ENCODE data around the gene YWHAE. TPM values are rescaled to one million over a fixed set of nuclear protein-coding genes. Genes with fewer than 3 reads are reported as not detected.

Gene YWHAE
- total RNA-seq, 2 donors from 2014 or later = 643 to 716 TPM

DNA sequence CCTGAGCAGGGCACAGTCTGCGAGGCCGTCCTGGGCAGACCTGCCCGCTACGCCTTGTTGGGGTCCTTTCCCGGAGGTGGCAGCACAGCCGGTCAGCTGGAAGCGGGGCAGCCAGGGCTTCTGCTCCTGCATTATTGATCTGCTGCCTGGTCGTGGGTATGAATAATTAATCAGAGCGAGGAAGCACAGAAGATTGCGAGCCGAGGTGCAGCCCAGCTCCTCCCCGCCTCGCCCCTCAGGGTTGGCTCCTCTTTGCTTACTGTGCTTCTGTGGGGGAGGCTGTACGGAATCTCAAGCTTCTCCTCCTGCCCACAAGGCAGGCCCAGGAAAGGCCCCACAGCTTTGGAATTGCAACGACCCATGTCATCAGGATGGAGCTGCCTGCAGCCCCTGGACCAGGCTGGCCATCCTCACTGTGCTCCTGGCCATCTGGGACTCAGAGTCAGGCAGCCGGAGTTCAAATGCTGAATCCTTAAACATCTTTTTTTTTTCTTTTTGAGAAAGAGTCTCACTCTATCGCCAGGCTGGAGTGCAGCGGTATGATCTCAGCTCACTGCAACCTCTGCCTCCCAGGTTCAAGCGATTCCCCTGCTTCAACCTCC lies 95.0 kb downstream of the YWHAE start:
- Histone ChIP-seq H3K4me3 (no peak overlapping the region), H3K36me3 (no peaks in the 10 kb centered on the region), H3K27ac (no peak overlapping the region), H3K4me1 (replicated peaks) (no peaks in the 10 kb centered on the region), H3K9me3 (no peaks in the 10 kb centered on the region), H3K27me3 (replicated peaks; ENCODE audit: insufficient read depth) (no peaks in the 10 kb centered on the region)
- intact Hi-C loops (cut with DNase I) = no loop called here
- no peak for TF ChIP-seq CTCF (IDR thresholded peaks at IDR 0.05)
- TF ChIP-seq POLR2AphosphoS5 (IDR thresholded peaks at IDR 0.05) = no peak
- TF ChIP-seq POLR2A (IDR thresholded peaks at IDR 0.05) = no peak
- 82% methylated on average over 19 of the region's 19 CpGs for WGBS
- DNase-seq (ENCODE audit: low spot score) = no peak

- no peak for DNase-seq (ENCODE audit: low spot score)
- 83% methylated on average over 3 of the region's 5 CpGs for WGBS
- no peaks in the 10 kb centered on the region for H3K9me3 ChIP-seq
- no peaks in the 10 kb centered on the region for H3K4me1 ChIP-seq (replicated peaks)
- no peak overlapping the region for H3K4me3 ChIP-seq
- intact Hi-C loops (cut with DNase I) = no loop called here
- no peaks in the 10 kb centered on the region for H3K36me3 ChIP-seq
- H3K27me3 ChIP-seq (replicated peaks; ENCODE audit: insufficient read depth) = no peaks in the 10 kb centered on the region
- TF ChIP-seq POLR2AphosphoS5 (IDR thresholded peaks at IDR 0.05) (no peak), CTCF (IDR thresholded peaks at IDR 0.05) (no peak), POLR2A (IDR thresholded peaks at IDR 0.05) (no peak)
- H3K27ac ChIP-seq = no peak overlapping the region
These were observed 95.5 kb downstream of the YWHAE start for GRCh38 chr17:1304522-1304921.

DNA sequence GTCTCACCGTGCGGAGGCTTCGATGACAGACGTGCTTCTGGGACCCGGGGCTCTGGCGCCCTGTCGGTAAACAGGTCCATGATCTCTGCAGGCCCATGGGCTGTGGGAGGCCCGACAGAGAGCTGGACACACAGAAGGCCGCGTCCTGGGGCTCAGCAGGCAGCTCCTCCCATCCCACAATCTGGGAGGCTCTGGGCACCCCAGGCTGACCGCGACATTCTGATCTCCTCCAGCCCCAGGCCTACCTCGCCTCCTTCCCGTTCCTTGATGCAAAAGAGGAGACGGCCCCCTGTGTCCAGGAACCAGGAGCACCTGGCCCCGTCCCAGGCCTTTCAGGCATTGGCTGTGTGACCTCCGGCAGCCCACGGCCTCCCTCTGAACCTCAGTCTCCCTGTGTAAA lies 97.3 kb downstream of the YWHAE start:
- H3K9me3 ChIP-seq = no peaks in the 10 kb centered on the region
- H3K36me3 ChIP-seq = no peaks in the 10 kb centered on the region
- 84% methylated on average over 18 of the region's 18 CpGs for WGBS
- DNase-seq (ENCODE audit: low spot score) = no peak
- no peak for TF ChIP-seq POLR2A (IDR thresholded peaks at IDR 0.05)
- no peaks in the 10 kb centered on the region for H3K27me3 ChIP-seq (replicated peaks; ENCODE audit: insufficient read depth)
- H3K27ac ChIP-seq = no peak overlapping the region
- intact Hi-C loops (cut with DNase I) = no loop called here
- H3K4me3 ChIP-seq = no peak overlapping the region
- no peaks in the 10 kb centered on the region for H3K4me1 ChIP-seq (replicated peaks)

GRCh38 chr17:1301546-1301945 lies 98.5 kb downstream of the YWHAE start:
- no peaks in the 10 kb centered on the region for H3K9me3 ChIP-seq
- H3K27ac ChIP-seq = no peak overlapping the region
- no peaks in the 10 kb centered on the region for H3K4me1 ChIP-seq (replicated peaks)
- intact Hi-C loops (cut with DNase I) = no loop called here
- H3K36me3 ChIP-seq = no peaks in the 10 kb centered on the region
- no peak overlapping the region for H3K4me3 ChIP-seq
- no peak for DNase-seq (ENCODE audit: low spot score)
- H3K27me3 ChIP-seq (replicated peaks; ENCODE audit: insufficient read depth) = no peaks in the 10 kb centered on the region
- TF ChIP-seq POLR2AphosphoS5 (IDR thresholded peaks at IDR 0.05) (no peak), CTCF (IDR thresholded peaks at IDR 0.05) (no peak), POLR2A (IDR thresholded peaks at IDR 0.05) (no peak)
- 78% methylated on average over 14 of the region's 14 CpGs for WGBS

DNA sequence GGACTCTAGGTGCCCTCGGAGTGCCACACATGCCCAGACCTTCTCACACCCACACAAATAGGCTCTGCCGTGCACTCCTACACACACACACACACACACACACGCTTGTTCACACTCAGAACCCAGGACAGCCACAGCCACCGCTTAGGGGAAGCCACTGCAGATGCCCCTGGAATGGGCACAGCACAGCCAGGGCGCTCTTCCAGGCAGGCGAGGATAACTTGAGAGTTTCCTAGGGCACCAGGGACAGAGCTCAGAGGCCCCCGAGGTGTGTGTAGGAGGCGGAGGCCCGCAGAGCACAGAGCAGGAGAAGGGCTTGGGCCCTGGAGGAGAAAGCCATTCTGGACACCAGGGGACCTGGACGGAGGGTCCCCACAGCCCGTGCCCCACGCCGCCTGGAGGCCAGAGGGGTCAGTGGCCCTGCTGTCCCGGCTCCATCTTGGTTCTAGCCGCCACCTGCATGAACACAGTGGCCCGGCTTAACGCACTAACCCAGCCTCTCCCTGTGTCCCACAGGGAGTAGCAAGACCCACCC lies 99.6 kb downstream of the YWHAE start:
- H3K4me1 ChIP-seq (replicated peaks) = no peaks in the 10 kb centered on the region
- no peak overlapping the region for H3K27ac ChIP-seq
- no peaks in the 10 kb centered on the region for H3K27me3 ChIP-seq (replicated peaks; ENCODE audit: insufficient read depth)
- 88% methylated on average over 17 of the region's 17 CpGs for WGBS
- no peak for TF ChIP-seq CTCF (IDR thresholded peaks at IDR 0.05)
- no peak for TF ChIP-seq POLR2AphosphoS5 (IDR thresholded peaks at IDR 0.05)
- TF ChIP-seq POLR2A (IDR thresholded peaks at IDR 0.05) = no peak
- H3K9me3 ChIP-seq = no peaks in the 10 kb centered on the region
- intact Hi-C loops (cut with DNase I) = no loop called here
- H3K36me3 ChIP-seq = no peaks in the 10 kb centered on the region
- H3K4me3 ChIP-seq = no peak overlapping the region
- DNase-seq (ENCODE audit: low spot score) = no peak
